A549 (cell line): ENCODE data around the gene URGCP.

Experiments used
- CEBPB ChIP-seq, 2 experiments: fragments of >200 bp in 1 of 2; sonication (Bioruptor Twin) in 1 of 2; formaldehyde crosslinking in 1 of 2; IDR thresholded peaks; 2 replicates each; pipeline ENCODE4 v1.6.1; 2012 to 2016
- HDAC2 ChIP-seq: fragments of 200-600 bp; sonication (generic); IDR thresholded peaks from 2 replicates; pipeline ENCODE4 v1.6.1; 2016
- HMGXB4 ChIP-seq: fragments of 250-450 bp; sonication (Bioruptor Pico); IDR thresholded peaks from 2 replicates; pipeline ENCODE4 v1.5.0; 2021; ENCODE audit warnings: mild to moderate bottlenecking, moderate library complexity, borderline replicate concordance
- JUNB ChIP-seq: fragments of >200 bp; sonication (Bioruptor Twin); formaldehyde crosslinking; IDR thresholded peaks from 2 replicates; pipeline ENCODE4 v1.6.1; 2016
- KDM5A ChIP-seq: fragments of 200-600 bp; sonication (generic); IDR thresholded peaks from 2 replicates; pipeline ENCODE4 v1.6.1; 2016; ENCODE audit warnings: antibody characterized with exemption, mild to moderate bottlenecking
- MAFK ChIP-seq: fragments of 450-650 bp; IDR thresholded peaks from 2 replicates; pipeline ENCODE4 v1.6.1; 2014; ENCODE audit not compliant: partially characterized antibody
- MAZ ChIP-seq: fragments of 150-350 bp; IDR thresholded peaks from 2 replicates; pipeline ENCODE4 v1.6.1; 2014; ENCODE audit warnings: antibody characterized with exemption, low read depth, low read length, borderline replicate concordance
- RCOR1 ChIP-seq: fragments of 150-350 bp; IDR thresholded peaks from 2 replicates; pipeline ENCODE4 v1.6.1; 2014; ENCODE audit warnings: antibody characterized with exemption, low read length, low read depth
- SMC3 ChIP-seq: fragments of >200 bp; sonication (Bioruptor Twin); formaldehyde crosslinking; IDR thresholded peaks from 3 replicates; pipeline ENCODE4 v1.6.1; 2018; ENCODE audit warnings: inconsistent platforms
- SREBF2 ChIP-seq: fragments of 450-650 bp; IDR thresholded peaks from 2 replicates; pipeline ENCODE4 v1.6.1; 2014; ENCODE audit warnings: mild to moderate bottlenecking, moderate library complexity
- TP53 ChIP-seq: fragments of 250-450 bp; sonication (Bioruptor Pico); IDR thresholded peaks from 2 replicates; pipeline ENCODE4 v1.5.0; 2021; ENCODE audit warnings: mild to moderate bottlenecking, moderate library complexity
- TF ChIP-seq, protein P1 (sequence below): fragments of >200 bp; sonication (Bioruptor Twin); formaldehyde crosslinking; IDR thresholded peaks from 3 replicates; pipeline ENCODE4 v1.5.1; 2016
- TF ChIP-seq, protein P2 (sequence below): IDR thresholded peaks from 2 replicates; pipeline ENCODE4 v1.6.1; 2012
- TF ChIP-seq, protein P3 (sequence below): fragments of 200-600 bp; sonication (generic); IDR thresholded peaks from 2 replicates; pipeline ENCODE4 v1.6.1; 2016; ENCODE audit warnings: antibody characterized with exemption, mild to moderate bottlenecking, moderate library complexity

- TF ChIP-seq, protein P1, sequence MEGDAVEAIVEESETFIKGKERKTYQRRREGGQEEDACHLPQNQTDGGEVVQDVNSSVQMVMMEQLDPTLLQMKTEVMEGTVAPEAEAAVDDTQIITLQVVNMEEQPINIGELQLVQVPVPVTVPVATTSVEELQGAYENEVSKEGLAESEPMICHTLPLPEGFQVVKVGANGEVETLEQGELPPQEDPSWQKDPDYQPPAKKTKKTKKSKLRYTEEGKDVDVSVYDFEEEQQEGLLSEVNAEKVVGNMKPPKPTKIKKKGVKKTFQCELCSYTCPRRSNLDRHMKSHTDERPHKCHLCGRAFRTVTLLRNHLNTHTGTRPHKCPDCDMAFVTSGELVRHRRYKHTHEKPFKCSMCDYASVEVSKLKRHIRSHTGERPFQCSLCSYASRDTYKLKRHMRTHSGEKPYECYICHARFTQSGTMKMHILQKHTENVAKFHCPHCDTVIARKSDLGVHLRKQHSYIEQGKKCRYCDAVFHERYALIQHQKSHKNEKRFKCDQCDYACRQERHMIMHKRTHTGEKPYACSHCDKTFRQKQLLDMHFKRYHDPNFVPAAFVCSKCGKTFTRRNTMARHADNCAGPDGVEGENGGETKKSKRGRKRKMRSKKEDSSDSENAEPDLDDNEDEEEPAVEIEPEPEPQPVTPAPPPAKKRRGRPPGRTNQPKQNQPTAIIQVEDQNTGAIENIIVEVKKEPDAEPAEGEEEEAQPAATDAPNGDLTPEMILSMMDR: no peak
- TF ChIP-seq SMC3 (no peak), HDAC2 (no peak), MAZ (no peak), SREBF2 (no peak), CEBPB (IDR thresholded peaks at IDR 0.05) (no peak), TP53 (CRISPR knock-in tag) (no peak), RCOR1 (no peak), HMGXB4 (CRISPR knock-in tag) (no peak), MAFK (no peak), JUNB (no peak), KDM5A (no peak)
- TF ChIP-seq, protein P2, sequence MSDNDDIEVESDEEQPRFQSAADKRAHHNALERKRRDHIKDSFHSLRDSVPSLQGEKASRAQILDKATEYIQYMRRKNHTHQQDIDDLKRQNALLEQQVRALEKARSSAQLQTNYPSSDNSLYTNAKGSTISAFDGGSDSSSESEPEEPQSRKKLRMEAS: no peak
- TF ChIP-seq, protein P3, sequence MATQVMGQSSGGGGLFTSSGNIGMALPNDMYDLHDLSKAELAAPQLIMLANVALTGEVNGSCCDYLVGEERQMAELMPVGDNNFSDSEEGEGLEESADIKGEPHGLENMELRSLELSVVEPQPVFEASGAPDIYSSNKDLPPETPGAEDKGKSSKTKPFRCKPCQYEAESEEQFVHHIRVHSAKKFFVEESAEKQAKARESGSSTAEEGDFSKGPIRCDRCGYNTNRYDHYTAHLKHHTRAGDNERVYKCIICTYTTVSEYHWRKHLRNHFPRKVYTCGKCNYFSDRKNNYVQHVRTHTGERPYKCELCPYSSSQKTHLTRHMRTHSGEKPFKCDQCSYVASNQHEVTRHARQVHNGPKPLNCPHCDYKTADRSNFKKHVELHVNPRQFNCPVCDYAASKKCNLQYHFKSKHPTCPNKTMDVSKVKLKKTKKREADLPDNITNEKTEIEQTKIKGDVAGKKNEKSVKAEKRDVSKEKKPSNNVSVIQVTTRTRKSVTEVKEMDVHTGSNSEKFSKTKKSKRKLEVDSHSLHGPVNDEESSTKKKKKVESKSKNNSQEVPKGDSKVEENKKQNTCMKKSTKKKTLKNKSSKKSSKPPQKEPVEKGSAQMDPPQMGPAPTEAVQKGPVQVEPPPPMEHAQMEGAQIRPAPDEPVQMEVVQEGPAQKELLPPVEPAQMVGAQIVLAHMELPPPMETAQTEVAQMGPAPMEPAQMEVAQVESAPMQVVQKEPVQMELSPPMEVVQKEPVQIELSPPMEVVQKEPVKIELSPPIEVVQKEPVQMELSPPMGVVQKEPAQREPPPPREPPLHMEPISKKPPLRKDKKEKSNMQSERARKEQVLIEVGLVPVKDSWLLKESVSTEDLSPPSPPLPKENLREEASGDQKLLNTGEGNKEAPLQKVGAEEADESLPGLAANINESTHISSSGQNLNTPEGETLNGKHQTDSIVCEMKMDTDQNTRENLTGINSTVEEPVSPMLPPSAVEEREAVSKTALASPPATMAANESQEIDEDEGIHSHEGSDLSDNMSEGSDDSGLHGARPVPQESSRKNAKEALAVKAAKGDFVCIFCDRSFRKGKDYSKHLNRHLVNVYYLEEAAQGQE: no peak
Measured at GRCh38 chr7:43851805-43852204, 54.6 kb downstream of the URGCP start.
